ENCODE measurements around the gene DCLRE1A.

DNA sequence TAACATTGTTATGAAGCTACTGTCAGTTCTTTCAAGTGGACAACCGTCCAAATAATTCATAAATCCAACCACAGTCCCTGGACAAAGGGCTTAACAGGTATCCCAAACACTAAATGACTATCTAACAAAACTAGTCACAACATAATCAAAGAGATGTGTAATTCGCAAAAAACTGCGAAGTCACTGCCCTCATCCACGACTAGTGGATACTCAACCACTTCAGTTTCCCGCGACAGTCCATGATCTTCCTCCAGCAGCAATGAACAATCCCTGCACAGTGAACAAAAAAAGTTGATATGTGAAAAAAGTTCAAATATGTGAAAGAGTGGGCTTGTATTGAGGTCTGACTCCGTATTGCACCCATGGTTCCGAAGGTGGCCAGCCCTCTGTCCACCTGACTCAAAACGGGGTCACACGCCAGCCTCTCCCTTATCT, 287 bp downstream of the DCLRE1A start:
- TF ChIP-seq POLR2A (IDR thresholded peaks at IDR 0.05; ENCODE audit: low read depth, low read length) (no peak), POLR2AphosphoS5 (IDR thresholded peaks at IDR 0.05; ENCODE audit: low read depth, low read length) (no peak)

Measured in GM12892 (cell line).